GM12872 (cell line): ENCODE data around the gene FRYL.
A peak's percentile ranks its signal among the peaks of the same experiment; 100 is the strongest.

ENCODE experiments used
- CTCF ChIP-seq: IDR thresholded peaks from 3 replicates; pipeline ENCODE4 v1.5.1; 2011; ENCODE audit warnings: low read depth, mild to moderate bottlenecking, low read length, moderate library complexity; ENCODE audit not compliant: insufficient read depth

FRYL gene

GRCh38 chr4:48692897-48693296, 87.2 kb downstream of the FRYL start:
- no peak for TF ChIP-seq CTCF

- TF ChIP-seq CTCF: no peak
Observed at GRCh38 chr4:48692044-48692443, 88.0 kb downstream of the FRYL start.

- no peak for TF ChIP-seq CTCF
Observed at GRCh38 chr4:48688953-48689352, 91.1 kb downstream of the FRYL start.

- no peak for TF ChIP-seq CTCF
Observed at GRCh38 chr4:48687313-48688051, 92.6 kb downstream of the FRYL start.

GRCh38 chr4:48686369-48686768, 93.7 kb downstream of the FRYL start:
- TF ChIP-seq CTCF: no peak

- no peak for TF ChIP-seq CTCF
Observed at GRCh38 chr4:48683784-48684666, 96.1 kb downstream of the FRYL start.

- peak; percentile 33; the same call in 2 of the 3 replicates for TF ChIP-seq CTCF
Observed at GRCh38 chr4:48681856-48682255, 98.2 kb downstream of the FRYL start.
